ENCODE measurements around the gene CRYBA2.

The CRYBA2 gene

GRCh38 chr2:218958276-218958675, 34.9 kb downstream of the CRYBA2 start:
- H3K4me3 ChIP-seq (ENCODE audit: low read depth, low read length) = no peak overlapping the region

- H3K4me3 ChIP-seq (ENCODE audit: low read depth, low read length) = no peak overlapping the region
Measured at GRCh38 chr2:218957671-218958070, 35.6 kb downstream of the CRYBA2 start.

- H3K4me3 ChIP-seq (ENCODE audit: low read depth, low read length) = no peak overlapping the region
Measured at GRCh38 chr2:218956039-218956438, 37.2 kb downstream of the CRYBA2 start.

- no peak overlapping the region for H3K4me3 ChIP-seq (ENCODE audit: low read depth, low read length)
Measured at GRCh38 chr2:218954541-218955300, 38.5 kb downstream of the CRYBA2 start.

- no peak overlapping the region for H3K4me3 ChIP-seq (ENCODE audit: low read depth, low read length)
Measured at GRCh38 chr2:218953366-218953954, 39.8 kb downstream of the CRYBA2 start.

- H3K4me3 ChIP-seq (ENCODE audit: low read depth, low read length) = no peak overlapping the region
Measured at GRCh38 chr2:218952160-218952559, 41.1 kb downstream of the CRYBA2 start.

GRCh38 chr2:218946621-218947020, 46.6 kb downstream of the CRYBA2 start:
- no peak overlapping the region for H3K4me3 ChIP-seq (ENCODE audit: low read depth, low read length)

- H3K4me3 ChIP-seq (ENCODE audit: low read depth, low read length) = no peak overlapping the region
Measured at GRCh38 chr2:218944759-218945404, 48.3 kb downstream of the CRYBA2 start.

All from iPS-11a (cell line).